DOHH2 (cell line): Measurements from ENCODE around the gene TPST1.

Experiments
- EZH2phosphoT487 ChIP-seq: fragments of 200-600 bp; sonication (generic); IDR thresholded peaks from 2 replicates; pipeline ENCODE4 v1.6.1; 2017; ENCODE audit warnings: borderline replicate concordance, mild to moderate bottlenecking, antibody characterized with exemption, low read length, moderate library complexity, mixed read lengths
- TF ChIP-seq, protein P1 (sequence below): fragments of 200-600 bp; sonication (generic); IDR thresholded peaks from one replicate; pipeline ENCODE4 v1.5.1; 2014; ENCODE audit warnings: antibody characterized with exemption, mild to moderate bottlenecking, low read depth, low read length; ENCODE audit not compliant: poor library complexity, severe bottlenecking

DNA sequence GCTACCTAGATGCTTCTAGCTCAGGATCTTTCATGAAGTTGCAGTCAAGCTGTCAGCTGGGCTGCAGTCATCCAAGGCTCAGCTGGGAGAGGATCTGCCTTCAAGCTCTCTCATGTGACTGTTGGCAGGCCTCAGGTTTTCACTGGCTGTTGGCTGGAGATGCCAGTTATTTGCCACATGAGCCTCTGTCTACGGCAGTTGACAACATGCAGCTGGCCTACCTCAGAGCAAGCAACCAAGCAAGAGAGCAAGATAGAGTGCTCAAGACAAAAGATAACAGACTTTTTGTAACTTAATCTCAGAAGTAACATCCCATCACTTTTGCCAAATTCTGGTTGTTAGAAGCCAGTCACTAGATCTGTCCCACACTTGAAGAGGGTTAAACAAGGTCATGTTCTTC is 125.8 kb downstream of the TPST1 start:
- TF ChIP-seq, protein P1, sequence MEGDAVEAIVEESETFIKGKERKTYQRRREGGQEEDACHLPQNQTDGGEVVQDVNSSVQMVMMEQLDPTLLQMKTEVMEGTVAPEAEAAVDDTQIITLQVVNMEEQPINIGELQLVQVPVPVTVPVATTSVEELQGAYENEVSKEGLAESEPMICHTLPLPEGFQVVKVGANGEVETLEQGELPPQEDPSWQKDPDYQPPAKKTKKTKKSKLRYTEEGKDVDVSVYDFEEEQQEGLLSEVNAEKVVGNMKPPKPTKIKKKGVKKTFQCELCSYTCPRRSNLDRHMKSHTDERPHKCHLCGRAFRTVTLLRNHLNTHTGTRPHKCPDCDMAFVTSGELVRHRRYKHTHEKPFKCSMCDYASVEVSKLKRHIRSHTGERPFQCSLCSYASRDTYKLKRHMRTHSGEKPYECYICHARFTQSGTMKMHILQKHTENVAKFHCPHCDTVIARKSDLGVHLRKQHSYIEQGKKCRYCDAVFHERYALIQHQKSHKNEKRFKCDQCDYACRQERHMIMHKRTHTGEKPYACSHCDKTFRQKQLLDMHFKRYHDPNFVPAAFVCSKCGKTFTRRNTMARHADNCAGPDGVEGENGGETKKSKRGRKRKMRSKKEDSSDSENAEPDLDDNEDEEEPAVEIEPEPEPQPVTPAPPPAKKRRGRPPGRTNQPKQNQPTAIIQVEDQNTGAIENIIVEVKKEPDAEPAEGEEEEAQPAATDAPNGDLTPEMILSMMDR: no peak
- TF ChIP-seq EZH2phosphoT487: no peak
